Thoracic aorta (tissue), 2 donors: ENCODE data around the gene CPVL. TPM values are rescaled to one million over a fixed set of nuclear protein-coding genes. Genes with fewer than 3 reads are reported as not detected.

Source experiments
- ATAC-seq: fragments of 150-250 bp; one replicate; pipeline ENCODE4 v1.8.0; 2017; ENCODE audit warnings: low read depth; ENCODE audit not compliant: insufficient number of reproducible peaks, low FRiP score
- DNase-seq: peaks from one replicate; pipeline ENCODE4 v3.0.0-alpha.2; 2020; ENCODE audit warnings: low spot score
- H3K27ac ChIP-seq, 2 donors: fragments of 200-600 bp; sonication (generic); 1 replicate in 1 of 2; 2 replicates in 1 of 2; pipeline ENCODE4 v1.5.1; 2016; ENCODE audit warnings: mild to moderate bottlenecking in 2 of 2, moderate library complexity in 2 of 2
- H3K27me3 ChIP-seq: fragments of 200-600 bp; sonication (generic); replicated peaks from 2 replicates; pipeline ENCODE4 v1.6.0; 2016; ENCODE audit warnings: mild to moderate bottlenecking; ENCODE audit not compliant: insufficient read depth
- H3K36me3 ChIP-seq: fragments of 200-600 bp; sonication (generic); one replicate; pipeline ENCODE4 v1.5.1; 2016
- H3K4me1 ChIP-seq, 2 donors: fragments of 200-600 bp; sonication (generic); 1 replicate in 1 of 2; 2 replicates in 1 of 2; pipeline versions ENCODE4 v1.5.1 to v1.6.0; 2016; ENCODE audit warnings: low read depth in 2 of 2, mild to moderate bottlenecking in 1 of 2; ENCODE audit not compliant: control insufficient read depth in 1 of 2
- H3K4me3 ChIP-seq: fragments of 200-600 bp; sonication (generic); 2 replicates; pipeline ENCODE4 v1.5.1; 2016; ENCODE audit warnings: mild to moderate bottlenecking
- H3K9me3 ChIP-seq: fragments of 200-600 bp; sonication (generic); 2 replicates; pipeline ENCODE4 v1.5.1; 2016
- total RNA-seq, 2 donors: library from RNA; depleted of rRNA; stranded (reverse); fragments of >200 nt; gene quantifications; one replicate each; pipeline versions ENCODE4 v1.1.0 to v1.2.3, GENCODE V29; 2016
- TF ChIP-seq, protein P1 (sequence below): fragments of 200-600 bp; sonication (generic); IDR thresholded peaks from one replicate; pipeline ENCODE4 v1.5.1; 2019; ENCODE audit warnings: antibody characterized with exemption

CPVL gene
- total RNA-seq, 2 donors from 2014 or later: 21.0 to 22.9 TPM

DNA sequence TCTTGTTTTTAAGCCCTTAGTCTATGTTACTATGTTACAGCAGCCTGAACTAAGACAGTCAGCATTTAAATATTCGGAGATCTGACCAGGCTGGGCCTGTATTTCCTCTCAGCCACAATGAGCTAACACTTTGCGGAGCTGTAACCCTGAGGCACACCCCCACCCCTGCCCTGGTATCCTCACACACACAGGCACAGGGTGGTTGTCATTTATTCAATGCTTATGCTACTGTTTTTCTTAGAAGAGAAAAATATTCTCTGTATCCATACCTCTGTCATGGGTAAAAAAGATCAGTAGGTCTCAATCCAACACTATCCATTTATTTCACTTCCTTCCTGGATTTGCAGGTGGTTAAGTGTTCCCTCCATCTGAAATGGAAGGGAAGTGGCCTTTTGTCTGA lies 107.9 kb downstream of the CPVL start:
- Histone ChIP-seq H3K4me1 (peaks cover 0 to 5% of the 10 kb centered on the region in 2 donors), H3K27ac (no peak overlapping the region), H3K9me3 (no peaks in the 10 kb centered on the region), H3K27me3 (no peaks in the 10 kb centered on the region), H3K4me3 (no peak overlapping the region), H3K36me3 (no peaks in the 10 kb centered on the region)
- DNase-seq (no peak), ATAC-seq (no peak)
- TF ChIP-seq, protein P1, sequence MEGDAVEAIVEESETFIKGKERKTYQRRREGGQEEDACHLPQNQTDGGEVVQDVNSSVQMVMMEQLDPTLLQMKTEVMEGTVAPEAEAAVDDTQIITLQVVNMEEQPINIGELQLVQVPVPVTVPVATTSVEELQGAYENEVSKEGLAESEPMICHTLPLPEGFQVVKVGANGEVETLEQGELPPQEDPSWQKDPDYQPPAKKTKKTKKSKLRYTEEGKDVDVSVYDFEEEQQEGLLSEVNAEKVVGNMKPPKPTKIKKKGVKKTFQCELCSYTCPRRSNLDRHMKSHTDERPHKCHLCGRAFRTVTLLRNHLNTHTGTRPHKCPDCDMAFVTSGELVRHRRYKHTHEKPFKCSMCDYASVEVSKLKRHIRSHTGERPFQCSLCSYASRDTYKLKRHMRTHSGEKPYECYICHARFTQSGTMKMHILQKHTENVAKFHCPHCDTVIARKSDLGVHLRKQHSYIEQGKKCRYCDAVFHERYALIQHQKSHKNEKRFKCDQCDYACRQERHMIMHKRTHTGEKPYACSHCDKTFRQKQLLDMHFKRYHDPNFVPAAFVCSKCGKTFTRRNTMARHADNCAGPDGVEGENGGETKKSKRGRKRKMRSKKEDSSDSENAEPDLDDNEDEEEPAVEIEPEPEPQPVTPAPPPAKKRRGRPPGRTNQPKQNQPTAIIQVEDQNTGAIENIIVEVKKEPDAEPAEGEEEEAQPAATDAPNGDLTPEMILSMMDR: no peak

DNA sequence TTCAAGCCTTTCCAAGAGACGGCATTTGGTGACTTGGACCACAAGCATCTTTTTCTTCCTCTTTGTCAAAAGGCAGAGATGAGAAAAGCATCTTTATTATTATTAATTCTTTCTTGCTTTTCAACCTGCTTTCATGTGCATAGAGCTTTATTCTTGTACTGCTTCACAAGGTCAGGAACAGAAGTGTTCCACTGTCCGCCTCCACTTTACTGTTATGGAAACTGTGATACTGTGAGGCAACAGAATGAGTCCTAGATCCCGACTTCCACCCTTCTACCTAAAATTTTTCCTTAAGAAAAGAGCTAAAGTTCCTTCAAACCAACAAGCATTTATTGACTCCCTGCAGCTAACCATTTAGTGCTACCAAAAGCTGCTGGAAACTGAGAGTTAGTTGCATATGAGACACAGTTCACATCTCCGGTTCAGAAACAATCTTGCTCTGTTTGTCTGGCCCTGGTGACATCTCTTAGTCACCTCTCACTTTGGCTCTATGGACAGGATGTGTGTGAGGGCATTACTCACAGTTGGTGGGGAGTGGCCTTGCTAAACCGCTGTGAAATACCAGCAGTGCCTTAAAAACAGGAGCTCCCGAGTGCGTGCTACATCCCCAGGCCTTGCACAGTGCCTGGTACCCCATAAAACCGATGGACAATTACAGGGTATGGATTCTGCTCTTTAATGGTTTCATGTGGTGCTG lies 111.1 kb downstream of the CPVL start:
- Histone ChIP-seq H3K9me3 (no peaks in the 10 kb centered on the region), H3K4me1 (peaks cover 0 to under 1% of the 10 kb centered on the region in 2 donors), H3K36me3 (no peaks in the 10 kb centered on the region), H3K4me3 (no peak overlapping the region), H3K27ac (no peak overlapping the region), H3K27me3 (no peaks in the 10 kb centered on the region)
- DNase-seq: no peak
- ATAC-seq: peak; percentile 87
- TF ChIP-seq, protein P1: no peak

GRCh38 chr7:29033584-29033983 lies 112.8 kb downstream of the CPVL start:
- TF ChIP-seq, protein P1: no peak
- Histone ChIP-seq H3K36me3 (no peaks in the 10 kb centered on the region), H3K9me3 (no peaks in the 10 kb centered on the region), H3K4me3 (no peak overlapping the region), H3K27me3 (no peaks in the 10 kb centered on the region), H3K27ac (no peak overlapping the region), H3K4me1 (no peaks in the 10 kb centered on the region)
- no peak for ATAC-seq
- no peak for DNase-seq

DNA sequence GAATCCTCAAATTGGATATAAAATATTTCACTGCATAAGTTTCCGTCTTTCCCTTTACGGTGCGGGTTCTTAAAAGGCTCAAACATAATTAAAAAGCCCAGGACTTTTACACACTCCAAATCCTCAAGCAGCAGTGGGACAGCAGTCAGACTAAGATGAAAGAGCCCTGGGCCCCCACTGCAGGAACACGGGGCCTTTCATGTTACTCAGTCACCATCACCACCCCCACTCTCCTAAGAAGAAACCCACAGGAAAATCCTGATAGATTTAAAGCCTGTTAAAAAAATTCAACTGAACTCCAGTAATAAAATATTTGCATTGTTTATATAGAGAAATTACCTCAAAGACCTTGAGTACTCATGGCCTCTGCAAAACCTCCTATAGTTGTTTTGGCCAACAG lies 114.2 kb downstream of the CPVL start:
- TF ChIP-seq, protein P1: no peak
- Histone ChIP-seq H3K27ac (no peak overlapping the region), H3K9me3 (peaks cover 3% of the 10 kb centered on the region), H3K4me1 (no peaks in the 10 kb centered on the region), H3K4me3 (no peak overlapping the region), H3K36me3 (no peaks in the 10 kb centered on the region), H3K27me3 (no peaks in the 10 kb centered on the region)
- ATAC-seq (no peak), DNase-seq (no peak)

DNA sequence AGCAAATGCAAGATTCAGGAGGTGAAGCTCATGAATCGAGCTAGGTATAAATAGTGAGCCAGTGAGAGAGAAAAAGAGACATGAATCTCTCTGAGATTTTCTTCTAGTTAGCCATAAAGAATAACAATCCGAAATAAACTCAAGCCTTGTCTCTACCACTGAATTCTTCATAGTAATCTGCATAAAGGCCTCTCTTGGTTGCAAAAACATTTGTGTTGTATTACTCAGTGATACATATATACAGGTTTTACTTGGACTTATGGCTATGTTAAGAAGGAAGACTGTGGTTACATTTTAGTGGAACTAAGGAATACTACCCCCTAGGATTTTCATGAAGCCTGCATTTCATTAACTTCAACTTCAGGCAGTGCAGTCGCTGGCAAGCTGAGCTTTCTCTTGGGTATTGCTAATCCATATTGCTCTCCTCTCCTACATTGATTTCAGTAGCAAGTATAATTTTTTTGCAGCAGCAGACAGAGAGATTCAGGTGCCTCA lies 115.5 kb downstream of the CPVL start:
- Histone ChIP-seq H3K4me1 (no peaks in the 10 kb centered on the region), H3K36me3 (no peaks in the 10 kb centered on the region), H3K27me3 (no peaks in the 10 kb centered on the region), H3K4me3 (no peak overlapping the region), H3K27ac (no peak overlapping the region), H3K9me3 (peaks cover 3% of the 10 kb centered on the region)
- TF ChIP-seq, protein P1: no peak
- DNase-seq (no peak), ATAC-seq (no peak)
